OCI-LY7 (cell line): Measurements from ENCODE around the gene AGTR1.

Experiments used
- EZH2phosphoT487 ChIP-seq: fragments of 200-600 bp; sonication (generic); IDR thresholded peaks from 2 replicates; pipeline ENCODE4 v1.6.1; 2018; ENCODE audit warnings: low read depth, borderline replicate concordance, mild to moderate bottlenecking, mixed run types, antibody characterized with exemption, low read length, moderate library complexity, mixed read lengths
- TF ChIP-seq, protein P1 (sequence below): fragments of 200-600 bp; sonication (generic); conservative IDR thresholded peaks from 2 replicates; pipeline ENCODE4 v1.5.1; 2014; ENCODE audit warnings: mild to moderate bottlenecking, antibody characterized with exemption, low read length, moderate library complexity, mixed read lengths

DNA sequence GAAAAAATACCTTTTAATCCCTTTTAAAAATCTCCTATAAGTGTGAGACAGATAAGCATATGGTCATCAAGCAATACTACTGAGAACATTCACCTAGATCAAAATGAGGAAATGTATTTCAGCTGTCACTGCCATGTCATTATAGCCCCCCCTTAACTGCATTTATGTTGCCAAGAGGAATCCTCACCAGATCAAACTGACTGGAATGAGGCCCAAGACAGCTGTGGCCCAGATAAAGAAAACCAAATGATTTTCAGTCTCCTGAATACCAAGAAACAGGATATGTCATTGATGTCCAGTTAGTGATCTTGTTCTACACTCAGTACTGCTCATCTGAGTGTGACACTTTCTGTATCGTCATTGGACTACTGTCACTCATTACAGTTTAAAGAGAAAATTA, 94.8 kb downstream of the AGTR1 start:
- TF ChIP-seq, protein P1, sequence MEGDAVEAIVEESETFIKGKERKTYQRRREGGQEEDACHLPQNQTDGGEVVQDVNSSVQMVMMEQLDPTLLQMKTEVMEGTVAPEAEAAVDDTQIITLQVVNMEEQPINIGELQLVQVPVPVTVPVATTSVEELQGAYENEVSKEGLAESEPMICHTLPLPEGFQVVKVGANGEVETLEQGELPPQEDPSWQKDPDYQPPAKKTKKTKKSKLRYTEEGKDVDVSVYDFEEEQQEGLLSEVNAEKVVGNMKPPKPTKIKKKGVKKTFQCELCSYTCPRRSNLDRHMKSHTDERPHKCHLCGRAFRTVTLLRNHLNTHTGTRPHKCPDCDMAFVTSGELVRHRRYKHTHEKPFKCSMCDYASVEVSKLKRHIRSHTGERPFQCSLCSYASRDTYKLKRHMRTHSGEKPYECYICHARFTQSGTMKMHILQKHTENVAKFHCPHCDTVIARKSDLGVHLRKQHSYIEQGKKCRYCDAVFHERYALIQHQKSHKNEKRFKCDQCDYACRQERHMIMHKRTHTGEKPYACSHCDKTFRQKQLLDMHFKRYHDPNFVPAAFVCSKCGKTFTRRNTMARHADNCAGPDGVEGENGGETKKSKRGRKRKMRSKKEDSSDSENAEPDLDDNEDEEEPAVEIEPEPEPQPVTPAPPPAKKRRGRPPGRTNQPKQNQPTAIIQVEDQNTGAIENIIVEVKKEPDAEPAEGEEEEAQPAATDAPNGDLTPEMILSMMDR, result no peak
- TF ChIP-seq EZH2phosphoT487, result no peak
